HG02571 (cell line): ENCODE measurements around the gene ATG9A.
"Not testable (repeated sequence)": the region's sequence is repeated elsewhere in the genome, so short reads cannot be mapped to it uniquely, and the experiment has no call there.

Experiments
- ATAC-seq: cut with Tn5 transposase; IDR thresholded peaks from one replicate; pipeline ENCODE4 v1.9.1; 2021; ENCODE audit warnings: mild to moderate bottlenecking, moderate library complexity; ENCODE audit not compliant: unreplicated experiment

ATG9A gene

DNA sequence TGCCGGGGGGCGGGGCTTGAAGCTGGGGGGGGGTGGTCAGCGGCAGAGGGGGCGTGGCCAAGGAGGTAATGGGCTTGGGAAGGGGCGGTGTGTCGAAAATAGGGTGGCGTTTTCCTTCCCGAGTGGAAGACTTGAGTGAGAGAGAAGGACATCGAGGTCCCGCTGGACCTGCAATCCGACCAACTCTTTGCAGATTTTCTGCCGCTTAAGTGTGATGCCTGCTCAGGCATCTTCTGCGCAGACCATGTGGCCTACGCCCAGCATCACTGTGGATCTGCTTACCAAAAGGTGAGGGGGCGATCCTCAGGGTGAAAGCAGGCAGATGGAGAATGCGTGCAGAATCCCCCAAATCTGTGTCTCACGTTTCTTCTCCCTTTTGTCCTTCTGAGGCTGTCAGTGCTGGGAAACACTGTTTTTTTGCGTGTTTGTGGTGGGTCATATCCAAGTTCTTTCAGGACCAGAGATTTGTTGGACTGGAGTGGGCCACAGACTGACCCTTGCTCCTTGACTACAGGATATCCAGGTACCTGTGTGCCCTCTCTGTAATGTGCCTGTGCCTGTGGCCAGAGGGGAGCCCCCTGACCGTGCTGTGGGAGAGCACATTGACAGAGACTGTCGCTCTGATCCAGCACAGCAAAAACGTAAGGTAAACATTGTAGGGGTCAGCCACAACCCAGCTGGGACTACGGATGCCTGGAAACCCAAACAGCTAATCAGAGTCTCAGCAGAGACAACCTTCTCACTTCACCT lies 22.1 kb downstream of the ATG9A start:
- ATAC-seq, result no peak

DNA sequence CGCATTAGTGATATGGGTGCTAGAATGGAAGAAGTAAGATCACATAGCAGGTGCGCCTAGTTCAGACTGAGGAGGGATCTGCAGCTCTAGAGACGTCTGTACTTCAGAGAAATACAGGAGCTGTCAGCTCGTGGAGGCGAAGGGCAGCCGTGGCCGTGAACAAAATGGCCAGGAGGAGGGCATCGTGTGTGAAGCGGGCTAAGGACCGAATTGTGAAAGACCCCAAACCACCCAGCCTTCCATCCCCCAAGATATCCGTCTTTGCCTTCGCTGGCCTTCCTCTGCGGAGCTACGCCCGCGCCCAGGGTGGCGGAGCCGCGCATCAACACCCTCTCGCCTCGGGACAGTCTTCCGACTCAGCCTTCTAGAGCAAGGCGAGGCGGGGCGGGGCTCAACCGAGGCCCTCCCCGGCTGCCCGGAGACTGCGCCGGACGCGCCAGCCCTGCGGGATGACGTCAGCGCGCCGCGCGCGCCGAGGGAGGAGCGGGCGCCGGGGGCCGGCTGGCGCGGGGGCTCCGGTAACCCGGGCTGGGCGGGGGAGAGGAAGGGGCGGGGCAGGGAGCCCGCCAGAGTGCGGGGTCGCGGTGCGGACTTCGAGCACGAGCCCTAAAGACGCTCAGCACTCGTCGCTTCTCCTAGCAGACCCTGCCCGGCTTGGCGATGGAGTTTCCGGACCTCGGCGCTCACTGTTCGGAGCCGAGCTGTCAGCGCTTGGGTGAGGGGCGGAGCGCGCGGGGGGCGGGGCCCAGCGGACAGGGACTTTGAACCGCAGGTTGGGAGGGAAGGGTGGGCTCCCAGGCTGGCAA lies 22.9 kb downstream of the ATG9A start, which contains the start of gene ZFAND2B:
TSS of gene ZFAND2B (plus strand) at position 455 of the 806 bp plus-strand sequence. CDS start at position 661, 206 bp downstream.
- ATAC-seq, result peak; percentile 97

DNA sequence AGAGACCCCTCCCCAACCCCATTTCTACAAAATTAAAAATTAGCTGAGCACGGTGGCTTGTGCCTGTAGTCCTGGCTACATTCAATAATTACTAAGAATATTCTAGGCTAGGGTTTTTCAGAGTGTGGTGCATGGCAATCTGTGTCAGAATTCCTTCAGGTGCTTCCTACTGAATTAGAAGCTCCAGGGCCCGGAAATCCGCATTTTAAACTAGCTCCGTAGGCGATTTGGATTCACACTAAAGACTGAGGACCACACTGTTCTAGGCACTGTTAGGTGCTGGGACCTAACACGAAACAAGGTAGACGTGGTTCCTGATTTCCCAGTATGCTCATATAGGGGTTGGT lies 23.5 kb downstream of the ATG9A start:
- ATAC-seq, result no peak

DNA sequence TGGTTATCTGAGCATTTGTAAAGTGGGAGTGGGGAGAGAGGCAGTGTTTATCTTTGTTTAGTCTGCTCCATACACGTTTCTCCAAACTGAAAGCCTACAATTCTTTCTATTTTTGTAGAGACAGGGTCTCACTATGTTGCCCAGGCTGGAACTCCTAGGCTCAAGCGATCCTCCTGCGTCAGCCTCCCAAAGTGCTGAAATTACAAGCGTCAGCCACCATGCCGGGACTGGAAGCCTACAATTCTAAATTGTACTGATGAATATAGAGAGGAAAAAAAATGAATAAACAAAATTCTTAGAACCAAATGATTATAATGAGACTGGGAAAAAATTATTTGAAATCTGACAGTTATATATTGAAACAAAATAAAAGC lies 24.3 kb downstream of the ATG9A start:
- ATAC-seq, result no peak

DNA sequence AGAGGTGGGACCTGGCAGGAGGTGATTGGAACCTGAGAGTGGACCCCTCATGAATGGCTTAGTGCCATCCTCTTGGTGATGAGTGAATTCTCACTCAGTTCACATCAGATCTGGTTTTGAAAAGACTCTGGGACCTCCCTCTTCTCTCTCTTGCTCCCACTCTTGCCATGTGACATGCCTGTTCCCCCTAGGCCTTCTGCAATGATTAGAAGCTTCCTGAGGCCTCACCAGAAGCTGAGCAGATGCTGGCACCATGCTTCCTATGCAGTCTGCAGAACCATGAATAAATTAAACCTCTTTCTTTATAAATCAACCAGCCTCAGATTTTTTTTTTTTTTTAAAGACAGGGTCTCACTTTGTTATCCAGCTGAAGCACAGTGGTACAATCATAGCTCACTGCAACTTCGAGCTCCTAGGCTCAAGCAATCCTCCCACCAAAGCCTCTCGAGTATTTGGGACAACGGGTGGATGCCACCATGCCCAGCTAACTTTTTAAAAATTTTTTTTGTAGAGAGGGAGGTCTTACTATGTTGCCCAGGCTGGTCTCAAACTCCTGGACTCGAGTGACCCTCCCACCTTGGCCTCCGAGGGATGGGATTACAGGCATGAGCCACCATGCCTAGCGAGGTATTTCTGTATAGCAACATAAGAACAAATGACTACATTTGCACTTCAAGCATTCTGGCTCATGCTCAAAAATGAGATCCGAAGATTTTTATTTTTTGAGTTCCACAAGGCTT lies 24.8 kb downstream of the ATG9A start:
- no peak for ATAC-seq

DNA sequence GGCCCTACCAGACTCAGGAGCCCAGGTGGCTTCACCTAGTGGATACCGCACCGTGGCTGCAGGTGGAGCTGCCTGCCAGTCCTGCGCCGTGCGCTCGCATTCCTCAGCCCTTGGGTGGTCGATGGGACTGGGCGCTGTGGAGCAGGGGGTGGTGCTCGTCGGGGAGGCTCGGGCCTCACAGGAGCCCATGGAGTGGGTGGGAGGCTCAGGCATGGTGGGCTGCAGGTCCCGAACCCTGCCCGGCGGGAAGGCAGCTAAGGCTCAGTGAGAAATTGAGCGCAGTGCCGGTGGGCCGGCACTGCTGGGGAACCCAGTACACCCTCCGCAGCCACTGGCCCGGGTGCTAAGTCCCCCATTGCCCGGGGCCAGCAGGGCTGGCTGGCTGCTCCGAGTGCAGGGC lies 28.1 kb downstream of the ATG9A start:
- ATAC-seq, result not testable (repeated sequence)

DNA sequence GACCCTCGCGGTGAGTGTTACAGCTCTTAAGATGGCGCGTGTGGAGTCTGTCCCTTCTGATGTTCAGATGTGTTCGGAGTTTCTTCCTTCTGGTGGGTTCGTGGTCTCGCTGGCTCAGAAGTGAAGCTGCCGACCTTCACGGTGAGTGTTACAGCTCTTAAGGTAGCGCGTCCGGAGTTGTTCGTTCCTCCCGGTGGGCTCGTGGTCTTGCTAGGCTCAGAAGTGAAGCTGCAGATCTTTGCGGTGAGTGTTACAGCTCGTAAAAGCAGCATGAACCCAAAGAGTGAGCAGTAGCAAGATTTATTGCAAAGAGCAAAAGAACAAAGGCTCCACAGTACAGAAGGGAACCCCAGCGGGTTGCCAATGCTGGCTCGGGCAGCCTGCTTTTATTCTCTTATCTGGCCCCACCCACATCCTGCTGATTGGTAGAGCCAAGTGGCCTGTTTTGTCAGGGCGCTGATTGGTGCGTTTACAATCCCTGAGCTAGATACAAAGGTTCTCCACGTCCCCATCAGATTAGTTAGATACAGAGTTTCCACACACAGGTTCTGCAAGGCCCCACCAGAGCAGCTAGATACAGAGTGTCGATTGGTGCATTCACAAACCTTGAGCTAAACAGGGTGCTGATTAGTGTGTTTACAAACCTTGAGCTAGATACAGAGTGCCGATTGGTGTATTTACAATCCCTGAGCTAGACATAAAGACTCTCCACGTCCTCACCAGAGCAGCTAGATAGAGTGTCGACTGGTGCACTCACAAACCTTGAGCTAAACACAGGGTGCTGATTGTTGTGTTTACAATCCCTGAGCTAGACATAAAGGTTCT lies 28.7 kb downstream of the ATG9A start:
- not testable (repeated sequence) for ATAC-seq

DNA sequence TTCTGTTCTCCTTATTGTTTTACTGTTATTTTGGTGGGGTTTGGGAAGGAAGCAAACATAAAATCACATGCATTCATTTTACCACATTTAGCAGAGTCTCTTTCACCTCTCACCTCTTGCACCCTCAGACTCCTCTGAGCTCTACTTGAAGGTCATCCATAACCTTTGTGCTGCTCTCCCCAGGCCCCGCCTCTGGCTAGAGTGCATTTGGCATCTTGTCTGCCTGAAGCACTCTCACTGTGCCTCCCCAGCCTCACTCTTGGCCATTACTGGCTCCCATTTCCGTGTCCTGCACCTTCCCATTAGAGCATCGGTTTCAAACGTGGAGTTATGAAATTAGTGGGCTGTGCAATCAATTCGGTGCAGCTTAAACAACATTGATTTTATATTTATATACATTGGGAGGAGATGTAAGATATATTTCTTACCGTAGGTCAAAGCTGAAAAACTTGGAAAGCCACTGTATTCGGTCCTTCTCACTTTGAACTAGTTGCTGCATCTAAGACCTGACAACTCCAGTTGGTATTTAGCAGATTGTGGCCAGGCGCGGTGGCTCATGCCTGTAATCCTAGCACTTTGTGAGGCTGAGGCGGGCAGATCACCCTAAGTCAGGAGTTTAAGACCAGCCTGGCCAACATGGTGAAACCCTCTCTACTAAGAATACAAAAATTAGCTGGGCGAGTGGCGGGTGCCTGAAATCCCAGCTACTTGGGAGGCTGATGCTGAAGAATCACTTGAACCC lies 29.8 kb downstream of the ATG9A start:
- no peak for ATAC-seq

DNA sequence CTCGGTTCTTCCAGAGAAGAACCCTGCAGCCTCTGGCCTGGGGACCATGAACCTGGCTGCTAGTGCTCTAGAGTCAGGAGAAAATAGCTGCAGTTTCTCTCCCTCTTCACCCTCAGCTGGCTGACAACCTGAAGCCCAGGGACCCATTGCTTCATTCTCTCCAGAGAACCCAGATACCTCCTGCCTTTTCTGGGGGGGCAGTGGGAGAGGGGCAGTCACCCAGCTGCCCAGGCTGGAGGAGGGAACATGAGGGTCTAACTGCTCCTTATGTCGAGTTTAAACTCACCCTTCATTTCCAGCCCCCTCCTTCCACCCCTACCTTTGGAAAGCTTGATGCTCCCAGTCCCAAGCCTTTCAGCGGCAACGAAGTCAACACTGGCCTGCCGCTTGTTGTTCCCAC lies 30.5 kb downstream of the ATG9A start:
- ATAC-seq, result no peak

DNA sequence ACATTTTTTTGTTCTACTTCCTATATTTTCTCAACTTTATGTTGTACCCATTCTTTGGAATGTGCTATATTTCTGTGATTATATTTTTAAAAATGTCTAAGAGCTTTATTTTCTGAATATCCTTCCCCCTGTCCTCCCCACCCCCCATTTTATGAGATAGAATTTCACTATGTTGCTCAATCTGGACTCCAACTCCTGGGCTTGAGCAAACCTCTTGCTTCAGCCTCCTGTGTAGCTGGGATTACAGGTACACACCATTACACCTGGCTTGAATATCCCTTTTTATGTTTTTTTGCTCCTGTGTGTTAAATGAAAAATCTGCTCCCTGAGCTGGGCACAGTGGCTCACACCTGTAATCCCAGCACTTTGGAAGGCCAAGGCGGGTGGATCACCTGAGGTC lies 32.0 kb downstream of the ATG9A start:
- ATAC-seq, result no peak

DNA sequence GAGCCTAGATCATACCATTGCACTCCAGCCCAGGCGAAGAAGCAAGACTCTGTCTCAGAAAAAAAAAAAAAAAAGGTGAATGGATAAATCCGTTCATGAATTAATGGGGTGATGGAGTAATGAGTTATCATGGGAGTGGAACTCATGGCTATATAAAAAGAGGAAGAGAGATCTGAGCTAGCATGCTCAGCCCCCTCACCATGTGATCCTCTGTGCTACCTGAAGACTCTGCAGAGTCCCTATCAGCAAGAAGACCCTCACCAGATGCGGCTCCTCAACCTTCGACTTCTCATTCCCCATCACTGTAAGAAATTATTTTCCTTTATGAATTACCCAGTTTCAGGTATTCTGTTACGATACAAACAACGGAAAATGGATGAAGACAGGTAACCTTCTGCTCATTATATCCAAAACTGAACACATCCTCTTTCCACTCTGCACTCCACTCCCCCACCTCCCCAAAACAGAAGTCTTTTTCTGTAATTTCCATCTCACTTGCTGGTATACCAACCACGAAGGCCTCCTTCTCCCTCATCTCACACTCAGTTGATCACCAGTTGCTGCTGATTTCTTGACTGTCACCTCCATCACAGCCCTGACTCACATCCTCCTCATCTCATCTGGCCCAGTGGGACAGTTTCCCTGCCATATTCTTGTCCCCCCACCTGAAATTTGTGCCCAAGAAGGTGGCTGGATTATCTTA lies 42.5 kb downstream of the ATG9A start:
- ATAC-seq, result no peak

DNA sequence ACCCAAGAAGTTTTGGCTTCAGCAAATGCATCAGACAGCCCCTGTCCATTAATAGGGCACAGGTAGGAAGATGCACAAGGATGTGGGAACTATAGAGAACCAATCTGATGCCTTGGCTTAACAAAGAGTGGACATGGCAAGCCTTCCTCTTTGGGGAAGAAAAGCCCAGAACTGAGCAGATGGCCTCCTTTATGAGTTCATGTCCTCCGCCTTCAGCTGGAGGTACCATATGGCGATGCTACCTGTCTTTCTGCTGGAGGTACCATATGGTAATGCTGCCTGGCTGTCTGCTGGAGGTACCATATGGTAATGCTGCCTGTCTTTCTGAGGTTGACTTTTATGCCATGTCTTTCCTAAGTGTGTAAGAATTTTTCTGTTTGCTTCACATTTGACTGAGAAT lies 45.3 kb downstream of the ATG9A start:
- ATAC-seq, result no peak

DNA sequence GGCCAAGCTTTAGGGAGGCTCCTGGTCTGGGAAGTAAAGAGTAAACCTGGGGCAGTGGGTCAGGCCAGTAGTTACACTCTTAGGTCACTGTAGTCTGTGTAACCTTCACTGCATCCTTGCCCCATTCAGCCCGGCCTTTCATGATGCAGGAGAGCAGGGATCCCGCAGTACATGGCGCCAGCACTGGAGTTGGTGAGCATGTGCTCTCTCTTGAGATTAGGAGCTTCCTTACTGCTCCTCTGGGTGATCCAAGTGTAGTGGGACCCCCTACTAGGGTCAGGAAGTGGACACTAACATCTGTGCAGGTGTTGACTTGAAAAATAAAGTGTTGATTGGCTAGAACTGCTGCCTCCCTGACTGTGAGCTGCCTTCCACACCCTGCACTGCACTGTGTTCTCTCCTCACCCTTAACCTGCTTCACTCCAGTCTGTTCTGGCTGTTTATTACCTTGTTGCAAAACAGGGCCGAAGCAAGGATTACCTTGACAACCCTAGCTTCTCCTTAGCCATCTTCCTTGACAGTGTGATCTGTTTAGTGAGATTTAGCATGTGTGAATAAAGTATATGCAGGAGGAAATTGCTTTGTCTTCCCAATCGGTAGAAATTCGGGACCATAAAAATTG lies 46.2 kb downstream of the ATG9A start:
- ATAC-seq, result no peak

DNA sequence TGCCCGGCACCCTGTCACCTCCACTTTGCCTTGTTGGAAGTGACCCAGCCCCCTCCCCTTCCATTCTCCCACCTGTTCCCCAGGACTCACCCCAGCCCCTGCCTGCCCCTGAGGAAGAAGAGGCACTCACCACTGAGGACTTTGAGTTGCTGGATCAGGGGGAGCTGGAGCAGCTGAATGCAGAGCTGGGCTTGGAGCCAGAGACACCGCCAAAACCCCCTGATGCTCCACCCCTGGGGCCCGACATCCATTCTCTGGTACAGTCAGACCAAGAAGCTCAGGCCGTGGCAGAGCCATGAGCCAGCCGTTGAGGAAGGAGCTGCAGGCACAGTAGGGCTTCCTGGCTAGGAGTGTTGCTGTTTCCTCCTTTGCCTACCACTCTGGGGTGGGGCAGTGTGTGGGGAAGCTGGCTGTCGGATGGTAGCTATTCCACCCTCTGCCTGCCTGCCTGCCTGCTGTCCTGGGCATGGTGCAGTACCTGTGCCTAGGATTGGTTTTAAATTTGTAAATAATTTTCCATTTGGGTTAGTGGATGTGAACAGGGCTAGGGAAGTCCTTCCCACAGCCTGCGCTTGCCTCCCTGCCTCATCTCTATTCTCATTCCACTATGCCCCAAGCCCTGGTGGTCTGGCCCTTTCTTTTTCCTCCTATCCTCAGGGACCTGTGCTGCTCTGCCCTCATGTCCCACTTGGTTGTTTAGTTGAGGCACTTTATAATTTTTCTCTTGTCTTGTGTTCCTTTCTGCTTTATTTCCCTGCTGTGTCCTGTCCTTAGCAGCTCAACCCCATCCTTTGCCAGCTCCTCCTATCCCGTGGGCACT lies 46.9 kb downstream of the ATG9A start:
- ATAC-seq, result no peak

DNA sequence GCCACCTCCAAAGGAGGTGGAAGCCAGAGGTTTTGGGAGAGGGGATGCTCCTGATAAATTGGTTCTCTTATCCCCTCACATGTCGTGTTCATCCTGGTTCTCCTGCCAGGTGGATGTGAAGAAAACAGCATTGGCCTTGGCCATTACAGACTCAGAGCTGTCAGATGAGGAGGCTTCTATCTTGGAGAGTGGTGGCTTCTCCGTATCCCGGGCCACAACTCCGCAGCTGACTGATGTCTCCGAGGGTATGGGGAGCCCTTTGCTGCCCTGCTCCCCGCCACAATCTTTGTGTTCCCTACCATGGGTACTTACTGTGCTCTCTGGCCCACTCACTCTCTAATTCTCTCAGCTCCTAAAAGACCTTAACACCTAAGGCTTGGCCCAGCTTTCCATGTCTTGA lies 47.9 kb downstream of the ATG9A start:
- no peak for ATAC-seq

DNA sequence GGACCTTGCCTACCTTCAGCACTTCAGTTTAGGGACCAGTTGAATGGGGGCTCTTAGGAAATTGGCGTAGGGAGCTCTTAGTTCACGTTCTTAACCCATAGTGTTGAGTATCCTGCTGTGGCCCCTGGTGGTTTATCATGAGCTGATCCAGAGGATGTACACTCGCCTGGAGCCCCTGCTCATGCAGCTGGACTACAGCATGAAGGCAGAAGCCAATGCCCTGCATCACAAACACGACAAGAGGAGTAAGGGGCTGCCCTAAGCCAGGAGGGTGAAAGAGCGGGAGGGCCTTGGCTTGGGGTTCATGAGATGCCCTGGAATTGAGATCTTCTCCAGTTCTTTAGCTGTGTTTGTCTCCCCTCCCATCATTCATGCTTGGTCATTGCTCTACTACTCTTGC lies 48.5 kb downstream of the ATG9A start:
- no peak for ATAC-seq

DNA sequence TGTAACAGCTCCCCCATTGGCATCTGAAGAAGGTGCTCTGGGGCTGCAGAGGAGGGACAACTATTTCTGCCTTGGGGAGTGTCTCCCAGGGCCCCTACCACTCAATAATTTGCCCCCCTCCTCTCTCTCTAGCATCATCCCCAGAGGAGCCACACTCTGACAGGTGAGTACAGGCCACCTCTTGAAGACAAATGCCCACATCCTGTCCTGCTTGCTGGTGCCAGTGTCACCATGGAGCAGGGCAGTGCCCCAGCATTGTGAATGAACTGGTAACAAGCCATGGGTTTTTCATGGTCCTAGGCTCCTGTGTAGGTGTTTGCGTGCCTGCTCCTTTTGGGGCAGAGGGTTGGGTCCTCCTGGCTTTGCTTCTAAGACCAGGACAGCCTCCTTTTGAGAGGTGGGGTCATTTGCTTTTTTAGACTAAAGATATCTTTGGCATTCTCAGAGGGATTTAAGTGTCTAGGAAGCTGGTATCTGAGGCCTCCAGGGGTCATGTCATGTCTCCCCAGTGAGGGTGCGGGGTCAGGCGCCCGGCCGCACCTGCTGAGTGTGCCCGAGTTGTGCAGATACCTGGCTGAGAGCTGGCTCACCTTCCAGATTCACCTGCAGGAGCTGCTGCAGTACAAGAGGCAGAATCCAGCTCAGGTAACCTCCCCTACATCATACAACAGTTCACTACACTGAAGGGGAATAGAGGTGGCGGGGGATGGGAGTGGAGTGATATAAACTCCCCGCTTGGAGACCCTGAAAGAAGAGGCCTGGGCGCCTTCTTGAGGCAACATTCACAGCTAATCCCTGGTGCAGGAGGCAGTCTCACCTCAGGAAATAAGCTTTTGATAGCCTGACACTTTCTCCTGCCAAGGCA lies 49.6 kb downstream of the ATG9A start:
- no peak for ATAC-seq
